Ovary (tissue), 9 donors: Measurements from ENCODE around the gene SNX24. TPM values are rescaled to one million over a fixed set of nuclear protein-coding genes. Genes with fewer than 3 reads are reported as not detected.
"Not testable (repeated sequence)": the region's sequence is repeated elsewhere in the genome, so short reads cannot be mapped to it uniquely, and the experiment has no call there.

Experiments used
- DNase-seq, 5 donors: peaks; one replicate each; pipeline ENCODE4 v3.0.0-alpha.2; 2019 to 2020
- H3K27ac ChIP-seq, 2 donors: fragments of 200-600 bp; one replicate each; pipeline versions ENCODE4 v1.5.1 to v1.8.0; 2019 to 2022
- H3K27me3 ChIP-seq: fragments of 200-600 bp; one replicate; pipeline ENCODE4 v1.8.0; 2022
- H3K36me3 ChIP-seq: fragments of 200-600 bp; sonication (generic); one replicate; pipeline ENCODE4 v1.5.1; 2019
- H3K4me1 ChIP-seq: one replicate; pipeline ENCODE4 v1.8.1; 2013; ENCODE audit warnings: mild to moderate bottlenecking, moderate library complexity; ENCODE audit not compliant: insufficient read depth
- H3K4me3 ChIP-seq: fragments of 200-600 bp; sonication (generic); one replicate; pipeline ENCODE4 v1.5.1; 2017
- H3K9me3 ChIP-seq, 2 donors: fragments of 200-600 bp in 1 of 2; sonication (generic) in 1 of 2; one replicate each; pipeline versions ENCODE4 v1.5.1 to v1.8.1; 2013 to 2019; ENCODE audit warnings: mild to moderate bottlenecking in 1 of 2, moderate library complexity in 1 of 2
- CTCF ChIP-seq, 3 donors: fragments of 450-650 bp in 2 of 3; fragments of 200-600 bp in 1 of 3; IDR thresholded peaks; one replicate each; pipeline versions ENCODE4 v1.5.1 to v1.8.0; 2016 to 2022; ENCODE audit warnings: antibody characterized with exemption in 3 of 3, mild to moderate bottlenecking in 1 of 3
- EP300 ChIP-seq: sonication (generic); formaldehyde crosslinking; IDR thresholded peaks from one replicate; pipeline ENCODE4 v1.6.1; 2017; ENCODE audit warnings: antibody characterized with exemption
- POLR2A ChIP-seq: fragments of 450-650 bp; IDR thresholded peaks from one replicate; pipeline ENCODE4 v1.6.1; 2017; ENCODE audit warnings: antibody characterized with exemption, mild to moderate bottlenecking, moderate library complexity
- WGBS, 3 donors: extraction: QIAGEN DNeasy Blood & Tissue Kit in 1 of 3; methylation state at CpG; one replicate each; pipeline versions ENCODE4 v1.1.5 to v1.1.7; 2013 to 2017; 5-methylcytosine and 5-hydroxymethylcytosine counted together
- intact Hi-C, 4 donors: fragments of 100-400 bp; cut with DNase I; formaldehyde crosslinking; loops; one replicate each; pipeline versions ENCODE4 v1.11.0 to v1.15.1; 2022 to 2023
- polyA plus RNA-seq, 2 donors: library from polyadenylated mRNA; stranded (reverse); fragments of 200-250 nt in 1 of 2; fragments of 350-450 nt in 1 of 2; fragmentation: Illumina TruSeq in 1 of 2; extraction: RNeasy Lipid Tissue Mini Kit (QIAGEN cat#74804) in 1 of 2; gene quantifications; one replicate each; pipeline ENCODE4 v1.2.3, GENCODE V29; 2013 to 2014
- total RNA-seq, 7 donors: library from RNA; depleted of rRNA in 2 of 7; stranded (reverse); fragments of >200 nt in 2 of 7; fragmentation: NEBNext Ultra II Directional in 3 of 7; extraction: Animal tissue kit (Norgen Biotek cat#: 25700) in 3 of 7; gene quantifications; one replicate each; pipeline versions ENCODE4 v1.1.0 to v1.2.4, GENCODE V29; 2016 to 2023
- donor health status: DM: no; HTN: no; CAD: no; lungs with moderate emphysema.
- donor health status: DM: no; HTN: no; CAD: no.
- donor health status: Bipolar disorder and iron deficiency.
- donor health status: DM: yes; HTN: yes; CAD: no.
- donor health status: DM: no; HTN: no; CAD: no.
- donor health status: DM: yes; HTN: yes; CAD: no.

The SNX24 gene
- total and polyA plus RNA-seq, 9 donors, result 4.1 to 19.1 (median 9.0) TPM

- Histone ChIP-seq H3K36me3 (no peaks in the 10 kb centered on the region), H3K4me3 (no peak overlapping the region), H3K27me3 (no peaks in the 10 kb centered on the region), H3K4me1 (no peaks in the 10 kb centered on the region), H3K27ac (no peak overlapping the region), H3K9me3 (no peaks in the 10 kb centered on the region)
- WGBS, 3 donors, result 94 to 97% (median 95%) methylated on average over 7 of the region's 7 CpGs
- TF ChIP-seq POLR2A, result no peak
- TF ChIP-seq CTCF (IDR thresholded peaks at IDR 0.05), result no peak
- no peak for DNase-seq
- intact Hi-C loops, result no loop called here
Measured at GRCh38 chr5:122967085-122967484, 121.7 kb downstream of the SNX24 start.

- TF ChIP-seq EP300 (no peak), POLR2A (no peak), CTCF (IDR thresholded peaks at IDR 0.05) (no peak)
- Histone ChIP-seq H3K9me3 (no peaks in the 10 kb centered on the region), H3K36me3 (no peaks in the 10 kb centered on the region), H3K27me3 (no peaks in the 10 kb centered on the region), H3K4me1 (no peaks in the 10 kb centered on the region), H3K27ac (no peak overlapping the region), H3K4me3 (no peak overlapping the region)
- WGBS, 3 donors, result 85 to 97% (median 86%) methylated on average over 8 of the region's 8 CpGs
- DNase-seq, result no peak
- intact Hi-C loops, result no loop called here
Measured at GRCh38 chr5:122967625-122968024, 122.2 kb downstream of the SNX24 start.

- 95 to 98% (median 96%) methylated on average over 6 of the region's 6 CpGs for WGBS, 3 donors
- intact Hi-C loops, result not testable (repeated sequence)
Measured at GRCh38 chr5:122968056-122968455, 122.6 kb downstream of the SNX24 start.

GRCh38 chr5:122971333-122971732 lies 125.9 kb downstream of the SNX24 start:
- intact Hi-C loops, result no loop called here
- no peak overlapping the region for H3K4me3 ChIP-seq
- no peaks in the 10 kb centered on the region for H3K4me1 ChIP-seq
- no peaks in the 10 kb centered on the region for H3K27me3 ChIP-seq
- H3K36me3 ChIP-seq, result no peaks in the 10 kb centered on the region
- DNase-seq, result no peak
- 96 to 99% (median 96%) methylated on average over 2 of the region's 2 CpGs for WGBS, 3 donors
- no peak for TF ChIP-seq EP300
- TF ChIP-seq POLR2A, result no peak
- TF ChIP-seq CTCF (IDR thresholded peaks at IDR 0.05), result no peak
- H3K27ac ChIP-seq, result no peak overlapping the region
- H3K9me3 ChIP-seq, result no peaks in the 10 kb centered on the region

More at GRCh38 chr5:122968056-122968455, 122.6 kb downstream of the SNX24 start:
- H3K27me3 ChIP-seq, DNase-seq, H3K4me3 ChIP-seq, H3K27ac ChIP-seq, H3K36me3 ChIP-seq, H3K4me1 ChIP-seq, H3K9me3 ChIP-seq: not testable (repeated sequence)

- Histone ChIP-seq H3K27me3 (no peaks in the 10 kb centered on the region), H3K27ac (no peak overlapping the region), H3K4me3 (no peak overlapping the region), H3K36me3 (no peaks in the 10 kb centered on the region), H3K4me1 (peaks cover 1% of the 10 kb centered on the region), H3K9me3 (no peaks in the 10 kb centered on the region)
- TF ChIP-seq POLR2A (no peak), CTCF (IDR thresholded peaks at IDR 0.05) (no peak), EP300 (no peak)
- intact Hi-C loops, result no loop called here
- no peak for DNase-seq
- 95 to 98% (median 96%) methylated on average over 4 of the region's 4 CpGs for WGBS, 3 donors
Measured at GRCh38 chr5:122972877-122973276, 127.5 kb downstream of the SNX24 start.

- intact Hi-C loops, H3K27ac ChIP-seq, H3K9me3 ChIP-seq, H3K36me3 ChIP-seq, H3K4me3 ChIP-seq, H3K27me3 ChIP-seq, H3K4me1 ChIP-seq, DNase-seq: not testable (repeated sequence)
- WGBS, 3 donors, result 94 to 100% (median 95%) methylated on average over 1 of the region's 1 CpG
Measured at GRCh38 chr5:122973759-122974158, 128.3 kb downstream of the SNX24 start.

GRCh38 chr5:122974251-122974650 lies 128.8 kb downstream of the SNX24 start:
- H3K4me3 ChIP-seq, H3K4me1 ChIP-seq, intact Hi-C loops, H3K27ac ChIP-seq, H3K36me3 ChIP-seq, H3K27me3 ChIP-seq, H3K9me3 ChIP-seq, DNase-seq: not testable (repeated sequence)
- 96 to 97% (median 97%) methylated on average over 3 of the region's 3 CpGs for WGBS, 3 donors
